Endothelial cell of umbilical vein (primary cell): Measurements from ENCODE around the gene ZNF276. TPM values are rescaled to one million over a fixed set of nuclear protein-coding genes. Genes with fewer than 3 reads are reported as not detected.

Source experiments
- BruUV-seq: library from RNA; stranded (reverse); fragments of 400-500 nt; replicated peaks from 2 replicates; lab custom pipeline; 2021; lab: Mats Ljungman, UMichigan
- CTCF ChIA-PET: fragments of 300-600, 350-600 bp; sonication (Branson Sonifier 250); formaldehyde crosslinking; loops from one replicate; lab custom pipeline; 2021; ENCODE audit warnings: antibody characterized with exemption, inconsistent platforms; lab: Charles Lee
- POLR2A ChIA-PET: fragments of 300-600, 350-600 bp; sonication (Branson Sonifier 250); formaldehyde crosslinking; loops from one replicate; lab custom pipeline; 2021; ENCODE audit warnings: antibody characterized with exemption, inconsistent platforms; lab: Charles Lee
- DNase-seq: peaks from one replicate; pipeline ENCODE4 v3.0.0-alpha.2; 2011; ENCODE audit warnings: low read depth, low spot score
- FAIRE-seq: peaks from 2 replicates; lab custom pipeline; 2011; peaks lifted over from hg19 to GRCh38; lab: Jason Lieb, UNC
- H2AFZ ChIP-seq: 2 replicates; pipeline ENCODE4 v1.6.0; 2012; ENCODE audit warnings: low read depth, low read length, control low read depth, inconsistent platforms
- H3K27ac ChIP-seq: 2 replicates; pipeline ENCODE4 v1.5.1; 2011; ENCODE audit warnings: low read depth, mild to moderate bottlenecking, control low read depth, low read length, moderate library complexity; ENCODE audit not compliant: insufficient read depth
- H3K27me3 ChIP-seq, 2 experiments: 2 replicates each; pipeline versions ENCODE4 v1.6.0 to v1.6.1; 2011; ENCODE audit warnings: low read length in 2 of 2, mixed read lengths in 1 of 2; ENCODE audit not compliant: control insufficient read depth in 2 of 2, insufficient read depth in 2 of 2
- H3K36me3 ChIP-seq, 2 experiments: 2 replicates in 1 of 2; 3 replicates in 1 of 2; pipeline ENCODE4 v1.5.1; 2011; ENCODE audit warnings: low read length in 2 of 2, mild to moderate bottlenecking in 1 of 2, moderate library complexity in 1 of 2; ENCODE audit not compliant: control insufficient read depth in 2 of 2, insufficient read depth in 2 of 2; ENCODE audit errors: extremely low read depth in 1 of 2
- H3K4me1 ChIP-seq: 3 replicates; pipeline ENCODE4 v1.5.1; 2011; ENCODE audit warnings: mild to moderate bottlenecking, low read length; ENCODE audit not compliant: control insufficient read depth, insufficient read depth; ENCODE audit errors: extremely low read depth
- H3K4me2 ChIP-seq: 2 replicates; pipeline ENCODE4 v1.6.1; 2011; ENCODE audit warnings: low read length, control low read depth, mixed read lengths; ENCODE audit not compliant: insufficient read depth
- H3K4me3 ChIP-seq, 3 experiments: fragments of 200-600 bp in 1 of 3; sonication (generic), shearing (Covaris generic) in 1 of 3; replicated peaks in 1 of 3; 2 replicates each; pipeline ENCODE4 v1.5.1; 2011 to 2016; ENCODE audit warnings: control low read depth in 3 of 3, low read length in 3 of 3, mild to moderate bottlenecking in 2 of 3, inconsistent platforms in 1 of 3, low read depth in 1 of 3, moderate library complexity in 1 of 3; ENCODE audit not compliant: insufficient read depth in 1 of 3
- H3K79me2 ChIP-seq: 2 replicates; pipeline ENCODE4 v1.6.0; 2012; ENCODE audit warnings: low read length, inconsistent platforms; ENCODE audit not compliant: control insufficient read depth, insufficient read depth
- H3K9ac ChIP-seq: replicated peaks from 2 replicates; pipeline ENCODE3; 2011; ENCODE audit warnings: low read length, control low read depth; ENCODE audit not compliant: insufficient read depth; ENCODE audit errors: extremely low read depth
- H3K9me1 ChIP-seq: replicated peaks from 3 replicates; pipeline ENCODE4 v1.6.0; 2011; ENCODE audit warnings: mild to moderate bottlenecking, low read length; ENCODE audit not compliant: control insufficient read depth, insufficient read depth; ENCODE audit errors: extremely low read depth
- H3K9me3 ChIP-seq: replicated peaks from 2 replicates; pipeline ENCODE4 v1.5.1; 2012; ENCODE audit warnings: low read length, inconsistent platforms; ENCODE audit not compliant: control insufficient read depth, insufficient read depth
- H4K20me1 ChIP-seq: replicated peaks from 2 replicates; pipeline ENCODE3; 2011; ENCODE audit warnings: mild to moderate bottlenecking, low read length; ENCODE audit not compliant: control insufficient read depth, insufficient read depth; ENCODE audit errors: extremely low read depth
- CTCF ChIP-seq, 2 donors: IDR thresholded peaks; 1 replicate in 1 of 2; 2 replicates in 1 of 2; pipeline ENCODE4 v1.5.1; 2011; ENCODE audit warnings: low read length in 2 of 2, mild to moderate bottlenecking in 2 of 2, moderate library complexity in 2 of 2, control low read depth in 1 of 2, inconsistent platforms in 1 of 2, low read depth in 1 of 2; ENCODE audit not compliant: insufficient read depth in 1 of 2; ENCODE audit errors: extremely low read depth in 1 of 2
- FOS ChIP-seq: IDR thresholded peaks from 2 replicates; pipeline ENCODE4 v1.6.1; 2011; ENCODE audit warnings: mild to moderate bottlenecking, low read length, moderate library complexity, borderline replicate concordance; ENCODE audit not compliant: insufficient read depth
- MAX ChIP-seq: IDR thresholded peaks from 2 replicates; pipeline ENCODE4 v1.6.1; 2011; ENCODE audit not compliant: insufficient read depth, insufficient read length
- POLR2A ChIP-seq: IDR thresholded peaks from 2 replicates; pipeline ENCODE4 v1.6.1; 2012; ENCODE audit warnings: low read depth, mild to moderate bottlenecking, control low read depth, low read length
- POLR2AphosphoS5 ChIP-seq: IDR thresholded peaks from 2 replicates; pipeline ENCODE4 v1.6.1; 2012; ENCODE audit warnings: low read depth, mild to moderate bottlenecking, control low read depth, low read length, moderate library complexity; ENCODE audit not compliant: insufficient read depth
- dilution Hi-C: fragments of 300-500 bp; cut with MboI; formaldehyde crosslinking; loops from one replicate; pipeline ENCODE4 v1.15.0; 2019; ENCODE audit warnings: low sequenced_read_pairs; ENCODE audit not compliant: extremely low pct_ligation_motif_present
- intact Hi-C: fragments of 100-400 bp; cut with micrococcal nuclease; formaldehyde crosslinking; loops from one replicate; pipeline ENCODE4 v1.10.0; 2022
- polyA plus RNA-seq, 4 experiments: library from polyadenylated mRNA; depleted of rRNA in 3 of 4; stranded (reverse) in 3 of 4; unstranded in 1 of 4; fragments of >200 nt; gene quantifications; 2 replicates each; pipeline versions ENCODE4 v1.2.1 to v1.2.3, GENCODE V29; 2011 to 2012; ENCODE audit warnings: missing spikeins in 1 of 4
- total RNA-seq: library from RNA; stranded (reverse); gene quantifications from 2 replicates; pipeline ENCODE4 v1.2.3, GENCODE V29; 2021

Gene ZNF276
- total and polyA plus RNA-seq, 2 donors (not counting 3 experiments of a cell fraction or from before 2014, with no cell fraction given) = 36.6 to 40.0 TPM

GRCh38 chr16:89700649-89701424 lies 20.5 kb upstream of the ZNF276 start:
- Histone ChIP-seq H2AFZ (peak overlapping the region; percentile 73), H3K9ac (peak overlapping the region; percentile 65), H3K4me2 (peak overlapping the region; percentile 49), H3K36me3 (peaks cover 0 to under 1% of the 10 kb centered on the region in 2 experiments), H3K4me1 (peaks cover 9% of the 10 kb centered on the region), H3K4me3 (peak overlapping the region; percentile 7 to 62 (median 27)), H3K9me1 (no peaks in the 10 kb centered on the region), H3K27me3 (no peaks in the 10 kb centered on the region), H3K27ac (peak overlapping the region; percentile 26), H3K79me2 (no peaks in the 10 kb centered on the region), H4K20me1 (no peaks in the 10 kb centered on the region), H3K9me3 (no peaks in the 10 kb centered on the region)
- TF ChIP-seq CTCF (IDR thresholded peaks at IDR 0.05; ENCODE audit: extremely low read depth in 1 of 2, insufficient read depth in 1 of 2, low read depth in 1 of 2, low read length in 2 of 2) = peak; percentile 21 to 45
- TF ChIP-seq POLR2A = no peak
- TF ChIP-seq POLR2AphosphoS5 = peak; percentile 2
- TF ChIP-seq FOS = no peak
- TF ChIP-seq MAX = no peak
- no TSS peak for BruUV-seq
- no peak for FAIRE-seq
- peak; percentile 49 for DNase-seq
- ChIA-PET CTCF (interaction anchor here (0.6 to 4.4 kb wide), 20 partner anchors 9 to 209 kb away, joined by 3 to 66 read pairs (median 5); partner anchors contain the start of genes CDK10, FANCA and TCF25), POLR2A (interaction anchor here (1.0 kb wide), 1 partner anchor 14 kb away, joined by 5 read pairs; the partner anchor contains the start of gene CDK10)
- dilution Hi-C loops (no loop called here), intact Hi-C loops (loop anchor here (1.0 to 5.0 kb wide), 5 partner anchors 15 to 221 kb away; partner anchors contain the start of genes CDK10, TCF25 and TUBB3)
